ENCODE measurements around the gene GPHA2. TPM values are rescaled to one million over a fixed set of nuclear protein-coding genes. Genes with fewer than 3 reads are reported as not detected.

Gene GPHA2
- total and polyA plus RNA-seq, 2 of the 13 experiments (the other 11 are each of a cell fraction or from before 2014, with no cell fraction given), result 13.0 to 19.1 TPM

DNA sequence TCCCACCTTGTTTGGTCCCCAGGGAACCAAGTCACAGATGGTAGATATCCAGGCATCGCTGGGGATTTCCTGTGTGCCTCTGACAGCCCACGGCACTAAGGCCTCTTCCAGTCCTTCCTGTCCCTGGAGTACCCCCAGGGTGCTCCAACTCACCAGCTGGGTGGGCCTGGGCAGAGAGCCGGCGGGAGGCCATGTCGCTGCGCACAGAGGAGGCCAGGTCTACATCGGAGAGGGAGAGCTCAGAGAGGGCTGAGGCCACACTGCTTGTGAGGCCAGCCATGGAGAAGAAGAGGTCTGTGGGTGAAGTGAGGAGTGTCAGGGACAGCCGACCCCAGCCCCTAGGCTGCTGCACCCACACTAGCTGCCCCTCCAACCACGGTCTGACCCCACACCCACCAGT lies 24.0 kb downstream of the GPHA2 start:
- POLR2A ChIA-PET, result no interaction called here
- H3K4me1 ChIP-seq (ENCODE audit: insufficient read depth, low read length), result peaks cover 12% of the 10 kb centered on the region
- H4K20me1 ChIP-seq (ENCODE audit: insufficient read depth, low read length), result peaks cover 5% of the 10 kb centered on the region; the same call in 1 of the 2 replicates
- no TSS peak for BruUV-seq (replicated peaks)
- in situ Hi-C loops (cut with HindIII; ENCODE audit: extremely low pct_ligation_motif_present, low pct_unique_long_range_greater_than_20kb), result no loop called here
- FAIRE-seq (no peak), DNase-seq (ENCODE audit: low spot score) (no peak), ATAC-seq (no peak)
- CTCF ChIA-PET (ENCODE audit: low intra/inter-chr PET ratio, low total read pairs), result no interaction called here
- H3K79me2 ChIP-seq (ENCODE audit: insufficient read depth, low read length), result peaks cover 15% of the 10 kb centered on the region
- intact Hi-C loops (cut with micrococcal nuclease; ENCODE audit: unreplicated experiment), result no loop called here
- H2AFZ ChIP-seq (ENCODE audit: low read length), result no peak overlapping the region
- H3K36me3 ChIP-seq (replicated peaks in 1 of 2; ENCODE audit: control insufficient read depth in 1 of 2, insufficient read depth in 2 of 2, low read length in 2 of 2), result peaks cover 40 to 57% of the 10 kb centered on the region in 2 experiments; a peak in 4 of 5 replicates
- no peak overlapping the region for H3K9ac ChIP-seq (ENCODE audit: insufficient read depth, low read depth, low read length)
- H3K27me3 ChIP-seq (ENCODE audit: control insufficient read depth in 1 of 2, insufficient read depth in 2 of 2, low read length in 2 of 2), result no peaks in the 10 kb centered on the region
- TF ChIP-seq ZNF792 (CRISPR knock-in tag; IDR thresholded peaks at IDR 0.05), result no peak
- H3K4me3 ChIP-seq (replicated peaks in 1 of 3; ENCODE audit: insufficient read depth in 1 of 3, low read depth in 2 of 3, low read length in 3 of 3), result no peak overlapping the region
- WGBS (ENCODE audit: low lambda C conversion rate), result 80% methylated on average over 1 of the region's 9 CpGs
- H3K9me3 ChIP-seq (ENCODE audit: low read length), result no peaks in the 10 kb centered on the region
- no peak overlapping the region for H3K27ac ChIP-seq (ENCODE audit: extremely low read length, insufficient read depth, low read length)
- no peak overlapping the region for H3K4me2 ChIP-seq (ENCODE audit: low read depth, low read length)

DNA sequence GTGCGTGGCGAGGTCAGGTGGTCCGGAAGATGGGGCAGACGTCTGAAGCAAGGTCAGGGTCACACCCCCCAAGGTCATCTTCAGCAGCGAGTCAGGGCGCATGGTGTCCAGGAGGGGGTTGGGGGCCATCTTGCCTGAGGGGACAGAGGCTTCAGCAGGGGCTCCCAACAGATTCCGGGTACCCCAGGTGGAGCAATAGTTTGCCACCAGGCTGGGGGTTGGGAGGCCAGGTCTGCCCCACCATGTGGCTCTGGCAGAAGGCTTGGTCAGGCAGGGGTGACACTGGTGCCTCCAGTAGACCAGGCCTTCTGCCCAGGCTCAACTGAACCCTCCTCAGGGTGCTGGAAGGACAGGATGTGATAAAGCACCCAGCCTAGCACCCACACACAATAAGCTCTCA lies 24.6 kb downstream of the GPHA2 start:
- ChIA-PET CTCF (ENCODE audit: low intra/inter-chr PET ratio, low total read pairs) (no interaction called here), POLR2A (no interaction called here)
- Histone ChIP-seq H3K36me3 (replicated peaks in 1 of 2; ENCODE audit: control insufficient read depth in 1 of 2, insufficient read depth in 2 of 2, low read length in 2 of 2) (peaks cover 42 to 60% of the 10 kb centered on the region in 2 experiments; a peak in 4 of 5 replicates), H3K27me3 (ENCODE audit: control insufficient read depth in 1 of 2, insufficient read depth in 2 of 2, low read length in 2 of 2) (no peaks in the 10 kb centered on the region), H3K27ac (ENCODE audit: extremely low read length, insufficient read depth, low read length) (no peak overlapping the region), H3K4me3 (replicated peaks in 1 of 3; ENCODE audit: insufficient read depth in 1 of 3, low read depth in 2 of 3, low read length in 3 of 3) (no peak overlapping the region), H2AFZ (ENCODE audit: low read length) (no peak overlapping the region), H3K4me1 (ENCODE audit: insufficient read depth, low read length) (peaks cover 11% of the 10 kb centered on the region), H3K79me2 (ENCODE audit: insufficient read depth, low read length) (peaks cover 10% of the 10 kb centered on the region), H3K4me2 (ENCODE audit: low read depth, low read length) (no peak overlapping the region), H3K9ac (ENCODE audit: insufficient read depth, low read depth, low read length) (no peak overlapping the region), H3K9me3 (ENCODE audit: low read length) (no peaks in the 10 kb centered on the region), H4K20me1 (ENCODE audit: insufficient read depth, low read length) (peaks cover 5% of the 10 kb centered on the region; the same call in 1 of the 2 replicates)
- intact Hi-C loops (cut with micrococcal nuclease; ENCODE audit: unreplicated experiment) (no loop called here), in situ Hi-C loops (cut with HindIII; ENCODE audit: extremely low pct_ligation_motif_present, low pct_unique_long_range_greater_than_20kb) (no loop called here)
- no TSS peak for BruUV-seq (replicated peaks)
- 97% methylated on average over 5 of the region's 7 CpGs for WGBS (ENCODE audit: low lambda C conversion rate)
- DNase-seq (ENCODE audit: low spot score) (no peak), FAIRE-seq (no peak), ATAC-seq (no peak)
- TF ChIP-seq ZMYM4 (CRISPR knock-in tag; IDR thresholded peaks at IDR 0.05), result no peak
- TF ChIP-seq HNRNPK (IDR thresholded peaks at IDR 0.05; ENCODE audit: low read depth, low read length, poor library complexity, severe bottlenecking), result no peak
- TF ChIP-seq, protein P1, sequence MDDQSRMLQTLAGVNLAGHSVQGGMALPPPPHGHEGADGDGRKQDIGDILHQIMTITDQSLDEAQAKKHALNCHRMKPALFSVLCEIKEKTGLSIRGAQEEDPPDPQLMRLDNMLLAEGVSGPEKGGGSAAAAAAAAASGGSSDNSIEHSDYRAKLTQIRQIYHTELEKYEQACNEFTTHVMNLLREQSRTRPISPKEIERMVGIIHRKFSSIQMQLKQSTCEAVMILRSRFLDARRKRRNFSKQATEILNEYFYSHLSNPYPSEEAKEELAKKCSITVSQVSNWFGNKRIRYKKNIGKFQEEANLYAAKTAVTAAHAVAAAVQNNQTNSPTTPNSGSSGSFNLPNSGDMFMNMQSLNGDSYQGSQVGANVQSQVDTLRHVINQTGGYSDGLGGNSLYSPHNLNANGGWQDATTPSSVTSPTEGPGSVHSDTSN (CRISPR knock-in tag; IDR thresholded peaks at IDR 0.05; ENCODE audit: borderline replicate concordance), result no peak
- TF ChIP-seq, protein P2, sequence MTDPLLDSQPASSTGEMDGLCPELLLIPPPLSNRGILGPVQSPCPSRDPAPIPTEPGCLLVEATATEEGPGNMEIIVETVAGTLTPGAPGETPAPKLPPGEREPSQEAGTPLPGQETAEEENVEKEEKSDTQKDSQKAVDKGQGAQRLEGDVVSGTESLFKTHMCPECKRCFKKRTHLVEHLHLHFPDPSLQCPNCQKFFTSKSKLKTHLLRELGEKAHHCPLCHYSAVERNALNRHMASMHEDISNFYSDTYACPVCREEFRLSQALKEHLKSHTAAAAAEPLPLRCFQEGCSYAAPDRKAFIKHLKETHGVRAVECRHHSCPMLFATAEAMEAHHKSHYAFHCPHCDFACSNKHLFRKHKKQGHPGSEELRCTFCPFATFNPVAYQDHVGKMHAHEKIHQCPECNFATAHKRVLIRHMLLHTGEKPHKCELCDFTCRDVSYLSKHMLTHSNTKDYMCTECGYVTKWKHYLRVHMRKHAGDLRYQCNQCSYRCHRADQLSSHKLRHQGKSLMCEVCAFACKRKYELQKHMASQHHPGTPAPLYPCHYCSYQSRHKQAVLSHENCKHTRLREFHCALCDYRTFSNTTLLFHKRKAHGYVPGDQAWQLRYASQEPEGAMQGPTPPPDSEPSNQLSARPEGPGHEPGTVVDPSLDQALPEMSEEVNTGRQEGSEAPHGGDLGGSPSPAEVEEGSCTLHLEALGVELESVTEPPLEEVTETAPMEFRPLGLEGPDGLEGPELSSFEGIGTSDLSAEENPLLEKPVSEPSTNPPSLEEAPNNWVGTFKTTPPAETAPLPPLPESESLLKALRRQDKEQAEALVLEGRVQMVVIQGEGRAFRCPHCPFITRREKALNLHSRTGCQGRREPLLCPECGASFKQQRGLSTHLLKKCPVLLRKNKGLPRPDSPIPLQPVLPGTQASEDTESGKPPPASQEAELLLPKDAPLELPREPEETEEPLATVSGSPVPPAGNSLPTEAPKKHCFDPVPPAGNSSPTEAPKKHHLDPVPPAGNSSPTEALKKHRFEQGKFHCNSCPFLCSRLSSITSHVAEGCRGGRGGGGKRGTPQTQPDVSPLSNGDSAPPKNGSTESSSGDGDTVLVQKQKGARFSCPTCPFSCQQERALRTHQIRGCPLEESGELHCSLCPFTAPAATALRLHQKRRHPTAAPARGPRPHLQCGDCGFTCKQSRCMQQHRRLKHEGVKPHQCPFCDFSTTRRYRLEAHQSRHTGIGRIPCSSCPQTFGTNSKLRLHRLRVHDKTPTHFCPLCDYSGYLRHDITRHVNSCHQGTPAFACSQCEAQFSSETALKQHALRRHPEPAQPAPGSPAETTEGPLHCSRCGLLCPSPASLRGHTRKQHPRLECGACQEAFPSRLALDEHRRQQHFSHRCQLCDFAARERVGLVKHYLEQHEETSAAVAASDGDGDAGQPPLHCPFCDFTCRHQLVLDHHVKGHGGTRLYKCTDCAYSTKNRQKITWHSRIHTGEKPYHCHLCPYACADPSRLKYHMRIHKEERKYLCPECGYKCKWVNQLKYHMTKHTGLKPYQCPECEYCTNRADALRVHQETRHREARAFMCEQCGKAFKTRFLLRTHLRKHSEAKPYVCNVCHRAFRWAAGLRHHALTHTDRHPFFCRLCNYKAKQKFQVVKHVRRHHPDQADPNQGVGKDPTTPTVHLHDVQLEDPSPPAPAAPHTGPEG (CRISPR knock-in tag; IDR thresholded peaks at IDR 0.05), result no peak
- TF ChIP-seq ZSCAN29 (CRISPR knock-in tag; conservative IDR thresholded peaks at IDR 0.05), result no peak
- TF ChIP-seq ZBTB3 (CRISPR knock-in tag; IDR thresholded peaks at IDR 0.05; ENCODE audit: borderline replicate concordance, low read depth), result no peak
- TF ChIP-seq, protein P3, sequence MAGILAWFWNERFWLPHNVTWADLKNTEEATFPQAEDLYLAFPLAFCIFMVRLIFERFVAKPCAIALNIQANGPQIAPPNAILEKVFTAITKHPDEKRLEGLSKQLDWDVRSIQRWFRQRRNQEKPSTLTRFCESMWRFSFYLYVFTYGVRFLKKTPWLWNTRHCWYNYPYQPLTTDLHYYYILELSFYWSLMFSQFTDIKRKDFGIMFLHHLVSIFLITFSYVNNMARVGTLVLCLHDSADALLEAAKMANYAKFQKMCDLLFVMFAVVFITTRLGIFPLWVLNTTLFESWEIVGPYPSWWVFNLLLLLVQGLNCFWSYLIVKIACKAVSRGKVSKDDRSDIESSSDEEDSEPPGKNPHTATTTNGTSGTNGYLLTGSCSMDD (CRISPR knock-in tag; IDR thresholded peaks at IDR 0.05), result no peak
- TF ChIP-seq DPF2 (CRISPR knock-in tag; IDR thresholded peaks at IDR 0.05; ENCODE audit: borderline replicate concordance, low read depth), result no peak
- no peak for TF ChIP-seq DNMT3B (CRISPR knock-in tag; conservative IDR thresholded peaks at IDR 0.05)
- no peak for TF ChIP-seq ZNF672 (CRISPR knock-in tag; IDR thresholded peaks at IDR 0.05)

All from HepG2 (cell line).